ENCODE data around the gene HMCES.

Gene HMCES

GRCh38 chr3:129282727-129283327 lies 4.2 kb downstream of the HMCES start:
- TF ChIP-seq USF1 (IDR thresholded peaks at IDR 0.05) (no peak), REST (IDR thresholded peaks at IDR 0.05; ENCODE audit: low read depth) (no peak), NFIC (IDR thresholded peaks at IDR 0.05) (no peak), TAF1 (IDR thresholded peaks at IDR 0.05; ENCODE audit: low read depth) (no peak), TEAD4 (IDR thresholded peaks at IDR 0.05) (no peak), FOXM1 (IDR thresholded peaks at IDR 0.05; ENCODE audit: borderline replicate concordance, low read depth) (no peak), YY1 (IDR thresholded peaks at IDR 0.05; ENCODE audit: low read depth) (no peak)

GRCh38 chr3:129286081-129286480 lies 7.4 kb downstream of the HMCES start:
- no peak for TF ChIP-seq FOXM1 (IDR thresholded peaks at IDR 0.05; ENCODE audit: borderline replicate concordance, low read depth)
- TF ChIP-seq RAD21 (IDR thresholded peaks at IDR 0.05; ENCODE audit: low read depth) = no peak
- TF ChIP-seq CEBPB (IDR thresholded peaks at IDR 0.05) = no peak
- no peak for TF ChIP-seq EP300 (IDR thresholded peaks at IDR 0.05; ENCODE audit: borderline replicate concordance)
- TF ChIP-seq MAX (IDR thresholded peaks at IDR 0.05) = no peak
- TF ChIP-seq REST (IDR thresholded peaks at IDR 0.05; ENCODE audit: low read depth) = no peak
- no peak for TF ChIP-seq USF1 (IDR thresholded peaks at IDR 0.05)
- no peak for TF ChIP-seq EGR1 (IDR thresholded peaks at IDR 0.05)
- no peak for TF ChIP-seq TEAD4 (IDR thresholded peaks at IDR 0.05)
- TF ChIP-seq CREB1 (IDR thresholded peaks at IDR 0.05; ENCODE audit: low read depth) = no peak
- TF ChIP-seq ZBTB7A (IDR thresholded peaks at IDR 0.05; ENCODE audit: low read depth) = no peak
- no peak for TF ChIP-seq TAF1 (IDR thresholded peaks at IDR 0.05; ENCODE audit: low read depth)

DNA sequence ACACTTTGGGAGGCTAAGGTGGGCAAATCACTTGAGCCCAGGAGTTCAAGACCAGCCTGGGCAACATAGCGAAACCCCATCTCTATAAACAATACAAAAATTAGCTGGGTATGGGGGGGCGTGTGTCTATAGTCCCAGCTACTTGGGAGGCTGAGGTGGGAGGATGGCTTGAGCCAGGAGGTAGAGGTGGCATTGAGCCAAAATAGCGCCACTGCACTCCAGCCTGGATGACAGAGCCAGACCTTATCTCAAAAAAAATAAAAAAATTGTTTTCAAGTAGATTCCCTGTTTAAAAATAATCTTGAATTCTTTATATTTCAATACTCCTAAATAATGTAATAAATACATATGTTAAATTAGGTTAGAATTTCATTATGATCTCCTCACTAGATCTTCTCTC lies 9.8 kb downstream of the HMCES start:
- TF ChIP-seq MAX (IDR thresholded peaks at IDR 0.05) = no peak
- TF ChIP-seq TAF1 (IDR thresholded peaks at IDR 0.05; ENCODE audit: low read depth) = no peak
- TF ChIP-seq TEAD4 (IDR thresholded peaks at IDR 0.05) = no peak
- TF ChIP-seq FOXM1 (IDR thresholded peaks at IDR 0.05; ENCODE audit: borderline replicate concordance, low read depth) = no peak
- TF ChIP-seq USF1 (IDR thresholded peaks at IDR 0.05) = no peak
- TF ChIP-seq YY1 (IDR thresholded peaks at IDR 0.05; ENCODE audit: low read depth) = no peak

GRCh38 chr3:129289201-129289921 lies 10.7 kb downstream of the HMCES start:
- TF ChIP-seq TEAD4 (IDR thresholded peaks at IDR 0.05) (no peak), YY1 (IDR thresholded peaks at IDR 0.05; ENCODE audit: low read depth) (no peak), USF1 (IDR thresholded peaks at IDR 0.05) (no peak), ZBTB7A (IDR thresholded peaks at IDR 0.05; ENCODE audit: low read depth) (no peak), TCF12 (IDR thresholded peaks at IDR 0.05; ENCODE audit: low read depth) (no peak), REST (IDR thresholded peaks at IDR 0.05; ENCODE audit: low read depth) (no peak), CREB1 (IDR thresholded peaks at IDR 0.05; ENCODE audit: low read depth) (no peak), NFIC (IDR thresholded peaks at IDR 0.05) (no peak), FOXM1 (IDR thresholded peaks at IDR 0.05; ENCODE audit: borderline replicate concordance, low read depth) (no peak), EGR1 (IDR thresholded peaks at IDR 0.05) (no peak), CEBPB (IDR thresholded peaks at IDR 0.05) (no peak), RAD21 (IDR thresholded peaks at IDR 0.05; ENCODE audit: low read depth) (no peak), EP300 (IDR thresholded peaks at IDR 0.05; ENCODE audit: borderline replicate concordance) (no peak), MAX (IDR thresholded peaks at IDR 0.05) (no peak), TAF1 (IDR thresholded peaks at IDR 0.05; ENCODE audit: low read depth) (no peak)

Data from Ishikawa (cell line).